NCI-H2081 (cell line): Measurements from ENCODE around the gene FCHSD2.
A peak's percentile ranks its signal among the peaks of the same experiment; 100 is the strongest.
"Not testable (repeated sequence)": the region's sequence is repeated elsewhere in the genome, so short reads cannot be mapped to it uniquely, and the experiment has no call there.

Source experiments
- DNase-seq, 2 experiments: peaks; one replicate each; lab custom pipeline; 2025; lab: John Stamatoyannopoulos, UW

Gene FCHSD2

DNA sequence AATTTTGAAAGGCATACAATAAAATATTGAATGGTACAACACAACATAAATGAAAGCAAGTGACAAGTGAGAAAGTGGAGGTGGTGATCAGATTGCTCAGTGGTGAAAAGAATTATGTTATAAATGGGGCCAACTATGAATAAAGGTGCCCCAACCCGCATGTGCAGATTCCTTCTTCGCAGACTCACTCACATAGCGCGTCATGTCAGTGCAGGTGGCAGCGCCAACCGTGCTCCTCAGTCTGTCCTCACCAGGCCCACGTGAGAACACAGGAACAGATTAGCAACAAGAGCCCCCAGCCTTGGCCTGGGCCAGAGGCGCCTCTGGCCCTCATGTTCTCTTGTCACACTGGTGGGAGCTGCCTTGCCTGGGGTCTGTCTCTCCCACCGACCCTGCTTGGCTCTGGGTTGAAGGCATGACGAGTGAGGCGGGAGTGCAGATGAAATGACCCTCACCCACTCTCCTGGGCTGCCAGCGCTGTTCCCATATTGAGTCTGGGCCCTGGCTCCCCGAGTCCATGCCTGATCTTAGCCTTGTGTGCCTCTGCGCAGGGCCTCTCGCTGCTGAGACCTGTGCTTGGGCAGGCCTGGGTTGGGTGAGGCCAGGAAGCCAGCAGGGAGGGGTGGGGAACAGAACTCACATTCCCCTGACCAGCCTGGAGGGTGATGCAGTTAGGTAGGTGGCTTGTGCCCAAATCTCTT is 321.5 kb downstream of the FCHSD2 start:
- DNase-seq, result no peak

DNA sequence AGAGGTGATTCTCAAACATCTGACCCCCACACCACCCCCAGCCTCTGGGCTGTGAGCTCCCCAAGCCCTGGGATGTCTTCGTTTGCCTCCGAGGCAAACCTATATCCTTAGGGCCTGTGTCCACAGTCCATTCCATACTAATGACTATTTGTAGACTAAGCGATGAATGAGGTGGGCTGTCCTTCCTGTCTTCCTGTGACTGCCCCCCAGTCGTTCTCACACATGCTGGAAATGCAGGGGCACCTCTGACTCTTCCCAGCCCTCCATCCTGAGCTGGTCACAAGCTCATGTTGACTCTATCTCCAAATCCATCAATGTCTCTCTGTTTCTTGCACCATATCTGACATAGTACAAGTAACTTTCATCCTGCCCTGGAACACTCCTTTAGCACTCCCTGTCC is 323.1 kb downstream of the FCHSD2 start:
- DNase-seq, result no peak

DNA sequence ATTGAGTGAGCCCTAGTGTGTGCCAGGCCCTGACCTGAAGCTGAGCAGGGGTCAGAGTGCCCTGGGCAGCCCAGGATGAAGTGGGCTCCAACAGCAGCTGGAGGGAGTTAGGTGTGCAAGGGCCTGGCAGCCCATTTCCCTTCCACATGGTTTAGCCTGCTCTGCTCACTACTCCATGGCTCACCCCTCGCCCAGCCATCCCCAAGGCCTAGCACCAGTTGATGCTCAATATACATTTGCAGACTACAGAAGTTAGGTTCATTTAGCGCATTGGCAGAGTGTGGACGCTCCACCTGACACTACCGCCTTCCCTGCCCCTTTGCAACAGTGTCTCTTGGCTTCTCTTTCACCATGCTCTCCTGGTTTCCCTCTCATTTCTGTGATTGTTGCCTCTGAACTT is 324.2 kb downstream of the FCHSD2 start:
- DNase-seq, result no peak

DNA sequence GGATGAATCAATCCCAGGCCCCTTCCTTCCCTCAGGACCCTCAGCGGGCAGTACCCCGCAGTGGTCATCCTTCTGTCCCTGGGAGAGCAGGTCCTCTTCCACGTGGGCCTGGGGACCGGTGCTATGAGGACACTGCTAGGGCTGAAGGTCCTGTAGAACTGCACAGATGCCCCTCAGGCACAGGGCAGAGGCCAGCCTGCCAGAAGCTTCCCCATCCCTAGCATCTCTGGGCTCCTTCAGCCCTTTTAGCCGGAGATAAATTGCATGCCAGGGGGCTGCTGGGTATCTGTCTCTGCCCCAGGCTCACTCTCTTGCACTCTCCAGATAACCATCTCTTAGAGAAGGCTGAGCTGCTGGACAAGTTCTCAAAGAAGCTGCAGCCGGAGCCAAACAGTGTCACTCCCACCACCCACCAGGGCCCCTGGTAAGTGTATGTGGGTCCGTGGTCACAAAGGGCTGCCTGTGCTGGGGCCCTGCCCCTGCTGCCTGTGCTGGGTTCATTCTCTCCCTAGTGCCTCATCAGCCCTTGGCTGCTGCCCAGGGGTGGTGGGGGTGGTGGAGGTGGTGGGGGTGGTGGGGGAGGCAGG is 325.6 kb downstream of the FCHSD2 start:
- DNase-seq, result no peak

DNA sequence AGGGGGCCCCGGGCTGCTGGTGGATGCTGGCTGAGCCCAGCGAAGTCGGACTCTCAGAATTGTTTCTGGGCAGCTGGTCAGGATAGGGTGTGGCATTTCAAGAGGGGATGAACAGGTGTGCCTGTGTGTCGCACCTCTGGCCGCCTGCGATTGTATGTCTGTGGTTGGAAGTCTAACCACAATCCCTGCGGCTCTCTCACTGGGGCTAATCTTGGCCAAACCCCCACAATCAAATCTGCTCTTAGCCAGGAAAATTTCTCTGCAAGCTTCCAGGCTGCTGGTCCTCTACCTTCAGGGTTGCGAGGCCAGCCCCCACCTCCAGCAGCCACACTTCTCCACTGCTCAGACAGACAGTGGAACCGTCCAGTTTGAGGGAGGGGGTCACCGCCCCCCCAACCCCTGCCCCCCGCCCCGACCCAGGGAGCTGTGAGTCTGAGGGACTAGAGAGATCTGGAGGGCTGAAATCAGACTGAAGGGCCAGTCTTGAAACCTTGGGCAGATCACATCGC is 327.0 kb downstream of the FCHSD2 start:
- DNase-seq, result peak in 1 of 2 experiments; percentile 46

DNA sequence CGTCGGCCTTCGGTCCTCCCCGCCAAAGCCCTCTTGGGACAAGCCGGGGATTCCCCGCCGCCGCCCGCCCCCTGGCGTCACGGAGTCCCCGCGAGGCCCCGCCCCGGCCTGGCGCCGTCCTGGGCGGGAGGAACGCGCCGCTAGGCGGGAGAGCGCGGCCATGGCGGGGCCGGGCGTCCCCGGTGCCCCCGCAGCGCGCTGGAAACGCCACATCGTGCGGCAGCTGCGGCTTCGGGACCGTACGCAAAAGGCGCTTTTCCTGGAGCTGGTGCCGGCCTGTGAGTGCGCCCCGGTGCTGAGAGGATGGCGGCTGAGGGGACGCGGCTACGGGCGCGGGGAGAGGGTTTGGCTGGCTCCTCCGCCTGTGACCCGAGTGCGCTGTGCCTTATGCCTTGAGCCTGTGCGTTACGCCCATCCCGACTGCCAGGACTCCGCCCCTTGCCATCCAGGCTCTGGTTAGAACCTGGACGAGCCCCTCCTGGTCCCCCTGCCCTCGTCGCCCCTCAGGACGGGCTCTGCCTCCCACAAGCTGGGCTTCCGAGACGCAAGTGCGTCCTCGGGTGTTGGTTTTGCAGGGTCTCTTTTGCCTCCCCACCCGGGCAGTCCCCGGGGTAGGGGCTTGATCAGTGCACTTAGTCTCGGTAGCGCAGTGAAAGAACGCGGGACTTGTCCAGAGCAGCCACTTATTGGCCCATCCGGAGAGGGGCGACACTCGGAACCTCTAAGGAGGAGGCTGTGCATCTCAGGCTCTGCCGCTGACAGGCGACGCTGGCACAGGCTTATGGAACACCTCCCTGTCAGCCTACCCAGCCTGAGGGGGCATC is 327.6 kb downstream of the FCHSD2 start, which contains the start of gene ATG16L2:
Gene ATG16L2 (plus strand): TSS at position 126 of the 824 bp plus-strand sequence. CDS start 35 bp downstream, at position 161.
- peak; percentile 76 to 85 for DNase-seq

DNA sequence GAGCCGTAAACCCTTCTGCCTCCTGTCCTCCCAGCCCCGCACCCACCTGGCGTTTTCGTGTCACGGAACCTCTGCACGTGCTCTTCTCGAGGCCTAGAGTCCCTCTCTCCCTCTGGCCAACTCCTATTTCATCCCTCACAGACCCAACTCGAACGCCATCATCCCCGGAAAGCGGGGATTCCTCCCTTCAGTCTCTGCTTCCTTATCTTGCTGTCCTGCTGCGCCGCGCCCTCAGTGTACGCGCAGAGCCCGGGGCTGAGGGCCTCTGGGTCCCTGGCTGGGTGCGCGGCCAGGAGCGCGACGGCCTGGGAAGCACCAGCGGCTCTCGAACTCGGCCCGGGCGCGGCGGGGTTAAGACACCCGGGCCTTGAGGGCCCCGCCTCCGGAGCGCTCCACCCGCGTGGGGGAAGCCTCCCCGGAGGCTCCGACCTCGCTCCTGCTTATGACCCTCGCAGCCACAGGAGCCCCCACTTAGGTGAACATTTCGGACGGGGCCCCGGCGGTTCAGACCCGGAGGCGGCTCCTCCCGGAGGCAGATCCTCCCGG is 328.3 kb downstream of the FCHSD2 start:
- DNase-seq, result peak; percentile 63 to 73

DNA sequence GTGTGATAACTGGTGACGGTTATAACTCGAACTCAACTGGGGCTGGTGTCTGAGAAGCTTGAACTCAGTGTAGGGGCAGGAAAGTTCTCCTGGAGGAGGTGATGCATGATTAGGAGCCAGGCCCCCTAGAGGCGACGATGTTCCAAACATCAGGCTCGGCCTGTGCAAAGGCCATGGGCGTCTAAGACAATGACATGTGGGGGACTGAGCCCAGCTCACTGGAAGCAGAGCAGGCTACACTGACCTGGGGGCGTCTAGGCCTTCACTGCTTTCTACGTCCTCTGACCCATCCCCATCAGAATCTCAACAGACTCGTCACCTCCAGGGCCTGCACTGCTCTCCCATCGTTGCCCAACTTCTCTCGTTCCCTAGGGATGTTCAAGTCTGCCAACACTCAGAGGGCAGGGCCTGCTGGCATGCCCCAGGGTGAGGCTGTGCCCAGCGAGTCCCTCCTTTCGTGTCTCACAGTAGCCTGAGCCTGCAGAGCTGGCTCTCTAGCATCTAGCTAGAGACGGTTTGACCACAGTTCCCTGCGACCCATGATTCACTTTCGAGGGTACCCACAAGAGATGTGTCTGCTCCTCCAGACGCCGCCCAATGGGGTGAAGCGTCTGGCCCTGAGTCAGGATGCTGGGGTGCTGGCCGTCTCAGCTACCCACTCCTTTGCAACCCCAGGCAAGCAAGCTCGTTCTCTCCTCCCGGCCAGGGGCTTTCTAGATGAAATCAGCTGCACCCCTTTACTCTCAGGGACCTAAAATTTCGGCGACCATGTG is 329.0 kb downstream of the FCHSD2 start:
- peak; percentile 53 to 69 for DNase-seq

DNA sequence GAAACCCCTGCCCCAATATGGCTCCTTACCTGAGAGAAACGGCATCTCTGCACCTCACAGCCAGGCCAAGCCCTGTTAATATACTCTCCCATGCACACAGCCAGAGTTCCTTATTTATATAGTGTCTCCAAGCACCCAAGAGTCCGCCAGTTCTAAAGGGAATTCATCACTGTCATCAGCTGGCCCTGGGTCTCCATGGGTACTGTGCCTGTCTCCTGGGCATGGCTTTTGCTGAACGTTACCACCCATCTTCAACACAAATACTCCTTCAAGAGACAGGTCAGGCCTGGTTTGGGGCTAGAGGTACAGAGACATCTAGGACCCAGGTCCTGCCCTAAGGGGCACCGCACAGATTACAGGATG is 329.5 kb downstream of the FCHSD2 start:
- DNase-seq, result peak; percentile 40 to 69

DNA sequence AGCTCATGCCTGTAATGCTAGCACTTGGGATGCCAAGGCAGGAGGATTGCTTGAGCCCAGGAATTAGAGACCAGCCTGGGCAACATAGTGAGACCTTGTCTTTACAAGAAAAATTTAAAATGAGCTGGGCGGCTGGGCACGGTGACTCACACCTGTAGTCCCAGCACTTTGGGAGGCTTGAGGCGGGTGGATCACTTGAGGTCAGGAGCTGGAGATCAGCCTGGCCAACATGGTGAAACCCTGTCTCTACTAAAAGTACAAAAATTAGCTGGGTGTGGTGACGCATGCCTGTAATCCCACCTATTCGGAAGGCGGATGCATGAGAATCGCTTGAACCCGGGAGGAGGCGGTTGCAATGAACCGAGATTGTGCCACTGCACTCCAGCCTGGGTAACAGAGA is 330.4 kb downstream of the FCHSD2 start:
- DNase-seq, result not testable (repeated sequence)

DNA sequence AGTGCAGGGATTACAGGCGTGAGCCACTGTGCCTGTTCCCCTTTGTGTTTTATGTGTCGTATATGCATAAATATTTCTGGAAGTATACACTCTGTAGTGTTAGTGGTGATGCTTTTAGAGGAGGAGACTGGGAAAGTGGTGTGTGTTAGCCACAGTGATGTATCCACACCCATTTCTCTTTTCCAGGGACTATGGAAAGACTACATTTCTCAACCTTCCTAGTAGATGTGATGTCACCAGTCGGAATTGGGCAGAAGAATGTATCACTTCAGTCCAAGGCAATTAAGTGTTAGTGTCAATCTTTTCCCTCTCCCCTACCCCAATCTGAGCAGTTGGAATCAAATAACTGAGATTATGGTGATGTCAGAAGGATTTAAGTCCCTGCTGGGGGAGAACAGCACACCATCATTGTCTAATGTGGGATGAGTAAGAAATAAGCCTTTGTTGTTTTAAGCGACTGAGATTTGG is 333.8 kb downstream of the FCHSD2 start:
- DNase-seq, result no peak

DNA sequence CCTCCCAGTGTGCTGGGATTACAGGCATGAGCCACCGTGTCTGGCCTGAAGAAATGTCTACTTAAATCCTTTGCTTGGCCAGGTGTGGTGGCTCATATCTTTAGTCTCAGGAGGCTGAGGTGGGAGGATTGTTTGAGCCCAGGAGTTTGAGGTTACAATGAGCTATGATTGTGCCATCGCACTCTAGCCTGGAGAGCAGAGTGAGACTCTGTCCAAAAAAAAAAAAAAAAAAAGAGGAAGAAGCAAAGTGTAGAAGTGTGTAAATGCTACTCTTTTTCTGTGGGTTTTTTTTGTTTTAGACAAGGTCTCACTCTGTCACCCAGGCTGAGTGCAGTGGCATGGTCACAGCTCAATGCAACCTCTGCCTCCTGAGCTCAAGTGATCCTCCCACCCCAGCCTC is 334.3 kb downstream of the FCHSD2 start:
- no peak for DNase-seq

DNA sequence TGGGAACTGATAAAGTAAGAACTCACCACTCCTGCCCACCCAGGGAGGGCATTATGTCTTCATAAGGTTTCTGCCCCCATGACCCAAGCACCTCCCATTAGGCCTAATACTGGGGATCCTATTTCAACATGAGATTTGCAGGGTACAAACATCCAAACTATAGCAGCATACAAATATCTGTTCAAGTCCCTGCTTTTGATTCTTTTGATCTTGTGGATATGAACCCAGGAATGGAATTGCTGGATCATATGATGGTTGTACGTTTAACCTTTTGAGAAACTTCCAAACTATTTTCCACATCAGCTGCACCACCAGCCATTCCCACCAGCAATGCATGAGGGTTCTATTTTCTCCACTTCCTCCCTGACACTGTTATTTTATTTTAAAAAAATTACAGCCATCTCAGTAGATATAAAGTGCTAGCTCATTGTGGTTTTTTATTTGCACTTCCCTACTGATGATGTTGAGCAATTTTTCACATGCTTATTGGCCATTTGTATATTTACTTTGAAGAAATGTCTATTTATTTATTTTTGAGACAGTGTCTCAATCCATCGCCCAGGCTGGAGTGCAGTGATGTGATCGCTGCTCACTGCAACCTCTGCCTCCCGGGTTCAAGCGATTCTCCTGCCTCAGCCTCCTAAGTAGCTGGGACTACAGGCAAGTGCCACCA is 335.0 kb downstream of the FCHSD2 start:
- no peak for DNase-seq

DNA sequence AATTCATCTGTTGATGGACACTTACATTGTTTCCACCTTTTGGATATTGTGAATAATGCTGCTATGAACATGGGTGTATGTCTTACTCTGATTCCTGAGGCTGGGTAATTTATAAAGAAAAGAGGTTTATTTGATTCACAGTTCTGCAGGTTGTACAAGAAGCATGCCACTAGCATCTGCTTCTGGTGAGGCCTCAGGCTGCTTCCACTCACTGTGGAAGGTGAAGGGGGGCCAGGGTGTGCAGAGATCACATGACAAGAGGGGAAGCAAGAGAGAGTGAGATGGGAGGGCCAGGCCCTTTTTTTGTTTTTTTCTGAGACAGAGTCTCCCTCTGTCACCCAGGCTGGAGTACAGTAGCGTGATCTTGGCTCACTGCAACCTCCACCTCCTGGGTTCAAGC is 335.7 kb downstream of the FCHSD2 start:
- not testable (repeated sequence) for DNase-seq

DNA sequence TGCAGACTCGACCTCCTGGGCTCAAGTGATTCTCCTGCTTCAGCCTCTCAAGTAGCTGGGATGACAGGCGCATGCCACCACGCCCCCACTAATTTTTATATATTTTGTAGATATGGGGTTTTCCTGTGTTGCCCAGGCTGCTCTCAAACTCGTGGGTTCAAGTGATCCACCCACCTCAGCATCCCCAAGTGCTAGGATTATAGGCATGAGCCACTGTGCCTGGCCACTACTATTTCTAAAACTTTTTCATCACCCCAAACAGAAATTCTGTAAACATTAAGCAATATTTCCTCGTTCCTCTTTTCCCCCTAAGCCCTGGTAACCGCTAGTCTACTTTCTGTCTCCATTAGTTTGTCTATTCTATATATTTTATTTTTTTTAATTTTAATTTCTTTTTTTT is 336.9 kb downstream of the FCHSD2 start:
- DNase-seq, result no peak

DNA sequence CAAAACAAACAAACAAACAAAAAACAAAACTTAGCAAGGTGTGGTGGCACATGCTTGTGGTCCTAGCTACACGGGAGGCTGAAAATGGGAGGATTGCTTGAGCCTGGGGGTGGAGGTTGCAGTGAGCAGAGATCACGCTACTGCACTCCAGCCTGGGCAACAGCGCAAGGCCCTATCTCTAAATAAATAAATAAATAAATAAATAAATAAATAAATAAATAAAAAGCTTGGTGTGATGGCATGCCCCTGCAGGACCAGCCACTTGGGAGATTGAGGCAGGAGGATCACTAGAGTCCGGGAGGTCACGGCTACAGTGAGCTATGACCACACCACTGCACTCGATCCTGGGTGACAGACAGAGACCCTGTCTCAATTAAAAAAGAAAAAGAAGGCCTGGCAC is 339.3 kb downstream of the FCHSD2 start:
- no peak for DNase-seq

DNA sequence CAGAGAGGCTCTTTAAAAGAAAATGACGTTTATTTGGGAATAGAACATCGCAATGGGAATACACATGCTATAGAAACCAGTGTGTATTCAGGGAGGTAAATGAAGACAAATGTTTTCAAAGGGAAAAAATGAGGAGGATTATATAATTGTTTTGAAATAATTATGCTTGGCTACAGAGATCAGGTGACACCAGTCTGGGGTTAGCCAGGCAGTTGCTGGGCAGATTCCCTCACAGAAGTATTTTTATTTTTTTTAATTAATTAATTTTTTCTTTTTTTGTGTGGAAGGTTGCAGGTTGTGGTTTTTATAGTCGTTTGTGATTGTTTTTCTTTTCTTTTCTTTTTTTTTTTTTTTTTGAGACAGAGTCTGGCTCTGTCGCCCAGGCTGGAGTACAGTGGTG is 342.7 kb downstream of the FCHSD2 start:
- DNase-seq, result no peak

DNA sequence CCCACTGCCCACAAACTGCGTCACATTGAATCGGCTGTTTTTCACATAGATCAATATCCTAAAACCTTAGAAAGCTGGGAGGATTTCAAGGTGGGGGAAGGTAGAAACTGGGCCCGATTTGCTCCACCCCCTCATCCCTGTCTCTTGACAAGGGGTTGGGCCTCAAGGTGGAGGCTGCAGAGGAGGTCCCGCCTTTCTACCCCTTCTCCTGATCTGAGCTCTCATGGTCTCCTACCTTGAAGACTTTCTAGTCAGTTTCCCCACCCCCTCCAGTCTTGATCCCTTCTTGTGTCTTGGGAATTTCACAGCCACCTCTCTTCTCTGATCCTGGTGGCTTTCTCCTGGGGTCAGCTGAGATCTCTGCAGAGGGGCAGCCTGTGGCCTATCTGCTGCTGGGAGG is 343.8 kb downstream of the FCHSD2 start:
- no peak for DNase-seq

DNA sequence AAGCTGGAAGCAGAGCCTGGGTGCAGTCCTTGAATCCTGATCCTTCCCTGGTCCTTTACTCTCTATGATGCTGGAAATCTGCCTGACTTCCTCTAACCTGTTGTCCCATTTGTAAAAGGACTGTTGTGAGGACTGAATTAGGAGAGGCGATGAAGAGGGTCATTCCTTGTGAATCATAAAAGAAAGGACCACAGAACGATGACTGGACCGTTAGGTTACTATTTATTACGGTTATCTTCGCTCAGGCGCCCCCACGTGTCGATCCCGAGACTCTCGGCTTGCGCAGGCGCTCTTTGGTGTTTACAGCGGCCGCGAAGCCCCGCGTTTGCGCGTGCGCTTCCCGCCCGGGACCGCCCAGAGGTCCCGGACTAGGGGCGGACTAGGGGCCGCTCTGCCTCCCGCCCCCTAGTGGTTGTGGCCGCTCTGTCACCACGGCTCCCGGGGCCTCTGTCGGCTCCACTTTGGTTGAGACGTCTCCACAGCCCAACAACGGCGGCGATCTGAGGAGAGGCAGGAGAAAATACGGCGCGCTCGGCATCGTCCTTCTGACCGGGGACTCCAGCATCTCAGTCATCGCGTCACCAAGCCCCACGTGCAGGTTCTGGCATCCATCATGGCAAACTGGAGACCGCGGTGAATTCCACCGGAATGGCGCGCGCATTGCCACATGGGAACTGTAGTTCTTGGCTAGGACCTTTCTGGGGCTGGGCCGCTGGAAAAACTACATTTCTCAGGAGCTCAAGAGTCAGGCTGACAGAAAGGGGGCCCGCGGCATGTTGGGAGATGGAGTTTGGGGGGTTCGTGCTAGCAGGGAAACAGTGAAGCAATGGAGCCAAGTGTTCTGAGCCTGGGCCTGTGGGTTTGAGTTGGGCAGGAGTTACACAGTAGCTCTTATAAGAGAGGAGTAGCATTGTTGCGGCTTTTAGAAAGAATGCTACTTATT is 348.4 kb downstream of the FCHSD2 start, which contains the start of gene STARD10:
Gene STARD10 (minus strand): TSS at position 623 of the 943 bp plus-strand sequence. CDS start 12,866 bp downstream, outside the sequence.
- peak; percentile 92 for DNase-seq

DNA sequence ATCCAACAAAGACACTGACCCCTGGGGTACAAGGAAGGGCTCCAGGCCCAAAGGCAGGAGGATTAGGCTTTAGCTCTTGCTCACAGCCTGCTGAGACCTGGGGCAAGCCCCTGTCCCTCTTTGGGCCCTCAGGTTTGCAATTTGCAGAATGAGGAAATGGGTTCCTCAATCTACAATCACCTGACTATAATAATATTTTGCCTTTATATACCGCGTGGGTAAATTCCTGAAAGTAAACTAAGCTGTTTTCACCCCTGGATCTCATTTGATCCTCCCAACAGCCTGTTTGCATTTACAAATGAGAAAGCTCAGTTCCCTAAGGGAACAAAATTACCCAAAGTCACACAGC is 349.1 kb downstream of the FCHSD2 start:
- no peak for DNase-seq
